Posterior cingulate gyrus (tissue), 11 donors: ENCODE measurements around the gene PLVAP.

ENCODE experiments used
- DNase-seq, 10 donors: peaks; one replicate each; pipeline versions ENCODE4 v3.0.0 to v3.0.0-alpha.2; 2020 to 2021; ENCODE audit warnings: mixed read lengths in 3 of 10
- intact Hi-C: fragments of 100-400 bp; cut with DNase I; formaldehyde crosslinking; loops from one replicate; pipeline ENCODE4 v1.15.1; 2023

The PLVAP gene

GRCh38 chr19:17336872-17337674 is 40.1 kb downstream of the PLVAP start, which contains the start of gene GTPBP3:
GTPBP3 (plus strand) TSS chr19:17337553; CDS start chr19:17337612, 59 bp downstream.
- intact Hi-C loops, result loop anchor here (2.0 to 10.0 kb wide), 2 partner anchors 34 to 138 kb away; partner anchors contain the start of genes ABHD8 and SLC27A1
- peak; percentile 89 to 100 (median 98) for DNase-seq

- DNase-seq, result no peak
Observed at GRCh38 chr19:17335575-17335974, 41.6 kb downstream of the PLVAP start.

GRCh38 chr19:17334414-17335409 is 42.4 kb downstream of the PLVAP start, which contains the start of gene ANO8:
ANO8 (minus strand) TSS chr19:17334855; CDS start chr19:17334670, 185 bp downstream.
- intact Hi-C loops, result loop anchor here (1.0 to 10.0 kb wide), 2 partner anchors 25 to 140 kb away; partner anchors contain the start of genes DDA1 and SLC27A1
- peak; percentile 94 to 99 (median 97) for DNase-seq

More at GRCh38 chr19:17335575-17335974, 41.6 kb downstream of the PLVAP start:
- intact Hi-C loops, result loop anchor here (10.0 kb wide), 1 partner anchor 139 kb away; the partner anchor contains the start of gene SLC27A1

GRCh38 chr19:17333611-17334413 is 43.3 kb downstream of the PLVAP start:
- DNase-seq, result no peak
- intact Hi-C loops, result loop anchor here (1.0 to 10.0 kb wide), 2 partner anchors 25 to 141 kb away; partner anchors contain the start of genes DDA1 and SLC27A1

GRCh38 chr19:17332677-17333581 is 44.2 kb downstream of the PLVAP start:
- peak in 1 of 10 donors; percentile 28 for DNase-seq
- intact Hi-C loops, result loop anchor here (10.0 kb wide), 1 partner anchor 142 kb away; the partner anchor contains the start of gene SLC27A1

GRCh38 chr19:17332360-17332676 is 44.8 kb downstream of the PLVAP start:
- no peak for DNase-seq
- intact Hi-C loops, result loop anchor here (10.0 kb wide), 1 partner anchor 142 kb away; the partner anchor contains the start of gene SLC27A1

GRCh38 chr19:17331045-17331558 is 46.0 kb downstream of the PLVAP start:
- no peak for DNase-seq
- intact Hi-C loops, result loop anchor here (10.0 kb wide), 1 partner anchor 144 kb away; the partner anchor contains the start of gene SLC27A1

GRCh38 chr19:17330262-17331044 is 46.7 kb downstream of the PLVAP start:
- no peak for DNase-seq

GRCh38 chr19:17329366-17330261 is 47.5 kb downstream of the PLVAP start:
- intact Hi-C loops, result loop anchor here (10.0 kb wide), 1 partner anchor 145 kb away; the partner anchor contains the start of gene SLC27A1
- DNase-seq, result no peak

More at GRCh38 chr19:17330262-17331044, 46.7 kb downstream of the PLVAP start:
- intact Hi-C loops, result loop anchor here (10.0 kb wide), 1 partner anchor 144 kb away; the partner anchor contains the start of gene SLC27A1

GRCh38 chr19:17328517-17329365 is 48.4 kb downstream of the PLVAP start:
- intact Hi-C loops, result no loop called here
- peak in 1 of 10 donors; percentile 79 for DNase-seq

GRCh38 chr19:17327654-17328516 is 49.3 kb downstream of the PLVAP start:
- intact Hi-C loops, result no loop called here
- no peak for DNase-seq

GRCh38 chr19:17327068-17327653 is 50.0 kb downstream of the PLVAP start:
- DNase-seq, result no peak
- intact Hi-C loops, result no loop called here

GRCh38 chr19:17326595-17326966 is 50.6 kb downstream of the PLVAP start:
- intact Hi-C loops, result no loop called here
- no peak for DNase-seq
